HCT116 (cell line): ENCODE results near the gene ZNF775.

Experiments
- CBX3 ChIP-seq: IDR thresholded peaks from 2 replicates; pipeline ENCODE4 v1.6.1; 2012; ENCODE audit warnings: low read depth
- CTCF ChIP-seq, 3 experiments: fragments of 200-600 bp in 1 of 3; sonication (generic) in 1 of 3; IDR thresholded peaks in 2 of 3; conservative IDR thresholded peaks in 1 of 3; 2 replicates each; pipeline ENCODE4 v1.5.1; 2012 to 2017; ENCODE audit warnings: low read depth in 2 of 3, low read length in 2 of 3, antibody characterized with exemption in 1 of 3, borderline replicate concordance in 1 of 3, control low read depth in 1 of 3, mild to moderate bottlenecking in 1 of 3, mixed read lengths in 1 of 3, mixed run types in 1 of 3, moderate library complexity in 1 of 3; ENCODE audit not compliant: insufficient read depth in 1 of 3
- EGR1 ChIP-seq: IDR thresholded peaks from 2 replicates; pipeline ENCODE4 v1.6.1; 2012; ENCODE audit warnings: low read depth
- MAX ChIP-seq: IDR thresholded peaks from 2 replicates; pipeline ENCODE4 v1.6.1; 2012
- POLR2A ChIP-seq: IDR thresholded peaks from 2 replicates; pipeline ENCODE4 v1.7.0; 2011; ENCODE audit warnings: borderline replicate concordance; ENCODE audit not compliant: insufficient read depth, insufficient read length; ENCODE audit errors: extremely low read depth
- POLR2AphosphoS5 ChIP-seq: IDR thresholded peaks from 2 replicates; pipeline ENCODE4 v1.6.1; 2011; ENCODE audit warnings: mild to moderate bottlenecking, low read depth, low read length, moderate library complexity
- REST ChIP-seq: IDR thresholded peaks from 2 replicates; pipeline ENCODE4 v1.6.1; 2012; ENCODE audit warnings: low read depth
- ZBTB33 ChIP-seq: IDR thresholded peaks from 2 replicates; pipeline ENCODE4 v1.6.1; 2011; ENCODE audit warnings: mild to moderate bottlenecking, low read length, moderate library complexity; ENCODE audit not compliant: insufficient replicate concordance; ENCODE audit errors: extremely low read depth
- ZFX ChIP-seq: fragments of 450-650 bp; IDR thresholded peaks from 2 replicates; pipeline ENCODE4 v1.6.1; 2017
- ZNF274 ChIP-seq: fragments of 200-500 bp; sonication (Bioruptor generic); IDR thresholded peaks from 2 replicates; pipeline ENCODE4 v1.6.1; 2014; ENCODE audit warnings: mild to moderate bottlenecking, low read depth, low read length, inconsistent platforms

- TF ChIP-seq ZNF274 (no peak), CTCF (IDR thresholded peaks at IDR 0.05 in 2 of 3, conservative IDR thresholded peaks at IDR 0.05 in 1 of 3; ENCODE audit: borderline replicate concordance in 1 of 3, insufficient read depth in 1 of 3, low read depth in 2 of 3, low read length in 2 of 3) (no peak), REST (no peak), MAX (no peak), ZBTB33 (no peak), POLR2A (no peak), POLR2AphosphoS5 (no peak), CBX3 (no peak), EGR1 (no peak), ZFX (no peak)
These were observed 52.9 kb downstream of the ZNF775 start for GRCh38 chr7:150431839-150432658.
